ENCODE data around the gene ELOVL6.

Gene ELOVL6

GRCh38 chr4:110129544-110129943 is 68.9 kb downstream of the ELOVL6 start:
- no peak for DNase-seq (ENCODE audit: low read depth in 2 of 3, low spot score in 1 of 3)

- no peak for DNase-seq (ENCODE audit: low read depth in 2 of 3, low spot score in 1 of 3)
Observed at GRCh38 chr4:110128472-110128919, 69.9 kb downstream of the ELOVL6 start.

GRCh38 chr4:110128029-110128428 is 70.4 kb downstream of the ELOVL6 start:
- no peak for DNase-seq (ENCODE audit: low read depth in 2 of 3, low spot score in 1 of 3)

GRCh38 chr4:110124711-110125110 is 73.7 kb downstream of the ELOVL6 start:
- no peak for DNase-seq (ENCODE audit: low read depth in 2 of 3, low spot score in 1 of 3)

- DNase-seq (ENCODE audit: low read depth in 2 of 3, low spot score in 1 of 3), result no peak
Observed at GRCh38 chr4:110122201-110122600, 76.2 kb downstream of the ELOVL6 start.

GRCh38 chr4:110120506-110120905 is 77.9 kb downstream of the ELOVL6 start:
- DNase-seq (ENCODE audit: low read depth in 2 of 3, low spot score in 1 of 3), result no peak

GRCh38 chr4:110119880-110120279 is 78.5 kb downstream of the ELOVL6 start:
- no peak for DNase-seq (ENCODE audit: low read depth in 2 of 3, low spot score in 1 of 3)

- no peak for DNase-seq (ENCODE audit: low read depth in 2 of 3, low spot score in 1 of 3)
Observed at GRCh38 chr4:110119337-110119736, 79.1 kb downstream of the ELOVL6 start.

- no peak for DNase-seq (ENCODE audit: low read depth in 2 of 3, low spot score in 1 of 3)
Observed at GRCh38 chr4:110112056-110112455, 86.4 kb downstream of the ELOVL6 start.

- no peak for DNase-seq (ENCODE audit: low read depth in 2 of 3, low spot score in 1 of 3)
Observed at GRCh38 chr4:110109455-110109854, 89.0 kb downstream of the ELOVL6 start.

- no peak for DNase-seq (ENCODE audit: low read depth in 2 of 3, low spot score in 1 of 3)
Observed at GRCh38 chr4:110108960-110109359, 89.5 kb downstream of the ELOVL6 start.

GRCh38 chr4:110108422-110108821 is 90.0 kb downstream of the ELOVL6 start:
- no peak for DNase-seq (ENCODE audit: low read depth in 2 of 3, low spot score in 1 of 3)

- no peak for DNase-seq (ENCODE audit: low read depth in 2 of 3, low spot score in 1 of 3)
Observed at GRCh38 chr4:110107866-110108265, 90.5 kb downstream of the ELOVL6 start.

- no peak for DNase-seq (ENCODE audit: low read depth in 2 of 3, low spot score in 1 of 3)
Observed at GRCh38 chr4:110106931-110107296, 91.5 kb downstream of the ELOVL6 start.

GRCh38 chr4:110104661-110105060 is 93.8 kb downstream of the ELOVL6 start:
- DNase-seq (ENCODE audit: low read depth in 2 of 3, low spot score in 1 of 3), result no peak

- DNase-seq (ENCODE audit: low read depth in 2 of 3, low spot score in 1 of 3), result no peak
Observed at GRCh38 chr4:110099638-110100037, 98.8 kb downstream of the ELOVL6 start.

GRCh38 chr4:110096405-110096804 is 102.0 kb downstream of the ELOVL6 start:
- no peak for DNase-seq (ENCODE audit: low read depth in 2 of 3, low spot score in 1 of 3)

GRCh38 chr4:110092646-110093045 is 105.8 kb downstream of the ELOVL6 start:
- DNase-seq (ENCODE audit: low read depth in 2 of 3, low spot score in 1 of 3), result no peak

GRCh38 chr4:110091434-110092140 is 106.8 kb downstream of the ELOVL6 start:
- no peak for DNase-seq (ENCODE audit: low read depth in 2 of 3, low spot score in 1 of 3)

GRCh38 chr4:110088670-110089069 is 109.7 kb downstream of the ELOVL6 start:
- DNase-seq (ENCODE audit: low read depth in 2 of 3, low spot score in 1 of 3), result peak in 2 of 3 donors; percentile 25

- no peak for DNase-seq (ENCODE audit: low read depth in 2 of 3, low spot score in 1 of 3)
Observed at GRCh38 chr4:110087070-110087708, 111.2 kb downstream of the ELOVL6 start.

- DNase-seq (ENCODE audit: low read depth in 2 of 3, low spot score in 1 of 3), result no peak
Observed at GRCh38 chr4:110085131-110085530, 113.3 kb downstream of the ELOVL6 start.

GRCh38 chr4:110084154-110084553 is 114.3 kb downstream of the ELOVL6 start:
- DNase-seq (ENCODE audit: low read depth in 2 of 3, low spot score in 1 of 3), result no peak
